Measurements from ENCODE around the gene SDC1.

DNA sequence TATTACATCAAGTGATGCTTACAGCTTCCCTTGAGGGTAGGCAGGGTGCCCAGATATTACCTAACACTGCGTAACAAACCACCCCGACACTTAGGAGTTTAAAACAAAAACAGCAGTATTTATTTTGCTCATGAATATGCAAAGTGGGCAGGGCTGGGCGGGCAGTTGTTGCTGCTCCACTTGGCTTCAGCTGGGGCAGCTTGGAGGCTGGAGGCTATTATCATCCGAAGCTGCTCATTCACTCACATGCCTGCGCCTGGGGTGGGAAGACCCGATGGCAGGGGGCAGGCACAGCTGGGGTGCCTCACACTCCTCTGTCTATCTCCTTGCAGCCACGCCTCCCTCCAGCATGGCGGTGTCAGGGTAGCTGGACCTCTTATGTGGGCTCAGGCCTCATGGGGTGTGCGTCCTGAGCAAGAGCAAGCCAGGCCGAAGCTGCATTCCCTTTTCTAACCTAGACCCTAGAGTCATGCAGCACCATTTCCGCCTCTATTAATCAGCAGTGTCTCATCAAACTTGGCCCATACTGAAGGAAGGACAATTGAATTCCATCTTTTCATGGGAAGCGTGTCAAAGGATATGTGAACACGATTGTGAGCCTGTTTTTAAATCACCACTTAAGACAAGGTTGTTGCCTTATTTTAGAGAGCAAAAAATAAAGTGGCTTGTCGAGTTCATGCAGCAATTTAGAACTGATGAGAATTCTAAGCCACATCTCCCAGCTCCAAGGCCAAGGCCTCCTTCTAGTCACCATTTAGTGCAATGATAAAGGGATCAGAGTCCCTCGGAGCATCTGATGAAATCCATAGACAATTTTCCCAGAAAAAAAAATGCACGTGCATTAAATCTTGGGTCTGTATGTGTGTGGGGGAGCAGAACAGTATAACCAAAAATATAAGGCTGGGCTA is 54.9 kb downstream of the SDC1 start:
- TF ChIP-seq BHLHE40 (IDR thresholded peaks at IDR 0.05; ENCODE audit: borderline replicate concordance), result no peak
- no peak for TF ChIP-seq NFRKB (IDR thresholded peaks at IDR 0.05)
- TF ChIP-seq SUZ12 (IDR thresholded peaks at IDR 0.05), result no peak
- TF ChIP-seq TARDBP (IDR thresholded peaks at IDR 0.05), result no peak
- no peak for TF ChIP-seq FOXA1 (IDR thresholded peaks at IDR 0.05)
- TF ChIP-seq SP1 (IDR thresholded peaks at IDR 0.05), result no peak
- TF ChIP-seq L3MBTL2 (conservative IDR thresholded peaks at IDR 0.05), result no peak
- TF ChIP-seq ELF4 (IDR thresholded peaks at IDR 0.05), result no peak
- no peak for TF ChIP-seq ARNT (IDR thresholded peaks at IDR 0.05)
- no peak for TF ChIP-seq ZNF384 (IDR thresholded peaks at IDR 0.05)
- no peak for TF ChIP-seq CTBP1 (IDR thresholded peaks at IDR 0.05; ENCODE audit: borderline replicate concordance)
- no peak for TF ChIP-seq FOXM1 (IDR thresholded peaks at IDR 0.05; ENCODE audit: borderline replicate concordance)

All from HEK293T (cell line).